Muscle layer of colon (tissue), 2 donors: ENCODE data around the gene HNRNPC.

Experiments used
- H3K27ac ChIP-seq: one replicate; pipeline ENCODE4 v1.7.0; 2013; ENCODE audit warnings: low read depth, mild to moderate bottlenecking, low read length, moderate library complexity
- H3K27me3 ChIP-seq, 2 donors: one replicate each; pipeline ENCODE4 v1.7.0; 2013; ENCODE audit warnings: low read length in 2 of 2, mild to moderate bottlenecking in 2 of 2; ENCODE audit not compliant: insufficient read depth in 2 of 2, control insufficient read depth in 1 of 2
- H3K36me3 ChIP-seq: one replicate; pipeline ENCODE4 v1.7.0; 2013; ENCODE audit warnings: mild to moderate bottlenecking, low read length; ENCODE audit not compliant: insufficient read depth
- H3K4me1 ChIP-seq: one replicate; pipeline ENCODE4 v1.7.0; 2013; ENCODE audit warnings: mild to moderate bottlenecking, low read length; ENCODE audit not compliant: insufficient read depth
- H3K4me3 ChIP-seq, 2 donors: one replicate each; pipeline ENCODE4 v1.7.0; 2013; ENCODE audit warnings: low read length in 2 of 2, low read depth in 1 of 2, mild to moderate bottlenecking in 1 of 2, moderate library complexity in 1 of 2
- H3K9ac ChIP-seq: one replicate; pipeline ENCODE4 v1.7.0; 2013; ENCODE audit warnings: low read length
- H3K9me3 ChIP-seq: one replicate; pipeline ENCODE4 v1.7.0; 2013; ENCODE audit warnings: mild to moderate bottlenecking, low read length
- donor health status: abdominal sarcoma.
- donor health status: Adenocarcinoma of cecum.

The HNRNPC gene

DNA sequence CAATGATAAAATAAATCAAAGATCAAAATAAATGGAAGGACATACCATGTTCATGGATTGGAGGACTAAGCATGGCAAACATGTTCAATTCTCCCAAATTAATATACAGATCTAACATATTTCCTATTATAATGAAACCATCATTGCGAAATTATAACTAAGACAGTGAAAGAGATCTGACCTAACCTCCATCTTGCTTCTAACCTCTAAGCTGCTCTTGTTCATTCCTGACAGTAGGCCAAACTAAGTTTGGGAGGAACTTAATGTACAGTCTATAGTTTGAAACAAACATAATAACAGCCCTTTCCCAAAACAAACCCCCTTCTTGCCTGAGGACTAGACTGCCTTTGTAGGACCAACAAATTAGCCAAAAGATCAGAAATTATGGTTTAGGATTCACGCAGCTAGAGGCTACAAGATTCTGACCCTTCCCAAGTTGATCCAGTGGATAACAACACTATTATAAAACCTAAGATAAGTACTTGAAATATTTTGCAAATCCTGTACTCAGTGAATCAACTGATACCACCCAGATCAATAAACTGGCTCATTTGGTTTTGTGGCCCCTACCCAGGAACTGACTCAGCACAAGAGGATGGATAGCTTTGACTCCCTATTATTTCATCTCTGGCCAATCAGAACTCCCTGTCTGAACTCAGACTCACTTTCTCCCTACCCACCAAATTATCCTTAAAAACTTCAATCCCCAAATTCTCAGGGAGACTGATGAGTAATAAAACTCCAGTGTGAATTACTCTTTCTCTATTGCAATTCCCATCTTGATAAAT lies 71.6 kb downstream of the HNRNPC start:
- H3K9me3 ChIP-seq: no peaks in the 10 kb centered on the region
- H3K4me1 ChIP-seq: no peaks in the 10 kb centered on the region
- no peaks in the 10 kb centered on the region for H3K36me3 ChIP-seq
- H3K27me3 ChIP-seq: no peaks in the 10 kb centered on the region
- H3K4me3 ChIP-seq: no peak overlapping the region
- no peak overlapping the region for H3K9ac ChIP-seq
- no peak overlapping the region for H3K27ac ChIP-seq

- Histone ChIP-seq H3K4me3 (no peak overlapping the region), H3K9me3 (no peaks in the 10 kb centered on the region), H3K36me3 (no peaks in the 10 kb centered on the region), H3K9ac (no peak overlapping the region), H3K27ac (no peak overlapping the region), H3K4me1 (peaks cover 5% of the 10 kb centered on the region), H3K27me3 (no peaks in the 10 kb centered on the region)
These were observed 74.6 kb downstream of the HNRNPC start for GRCh38 chr14:21194597-21194996.

DNA sequence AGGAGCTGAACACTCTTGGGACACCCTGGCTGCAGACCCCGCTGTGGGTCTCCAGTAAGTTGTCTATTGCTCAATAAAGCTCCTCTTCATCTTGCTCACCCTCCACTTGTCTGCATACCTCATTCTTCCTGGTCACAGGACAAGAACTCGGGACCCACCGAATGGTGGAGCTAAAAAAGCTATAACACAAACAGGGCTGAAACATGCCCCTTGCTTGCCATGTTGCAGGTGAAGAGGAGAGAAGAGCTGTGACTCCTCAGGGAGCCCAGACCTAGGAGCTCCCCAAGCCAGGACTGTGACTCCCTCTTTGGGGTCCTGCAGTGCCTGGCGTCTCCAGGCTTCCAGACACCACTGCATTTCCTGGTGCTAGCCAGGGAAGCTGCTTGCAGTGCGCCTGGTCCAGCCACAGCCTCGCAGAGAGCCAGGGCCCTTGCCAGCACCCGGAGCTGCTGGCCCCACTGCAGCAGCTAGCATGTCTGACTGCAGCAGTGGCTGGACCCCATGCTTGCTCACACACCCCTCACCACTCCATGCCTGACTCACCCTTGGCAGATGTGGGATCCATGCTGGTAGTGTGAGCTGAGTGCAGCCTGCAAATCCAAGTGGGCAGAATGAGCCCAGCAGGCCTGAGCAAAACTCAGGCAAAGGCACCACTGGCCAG lies 76.2 kb downstream of the HNRNPC start:
- Histone ChIP-seq H3K36me3 (no peaks in the 10 kb centered on the region), H3K9me3 (no peaks in the 10 kb centered on the region), H3K4me1 (peaks cover 5% of the 10 kb centered on the region), H3K27ac (no peak overlapping the region), H3K4me3 (no peak overlapping the region), H3K9ac (no peak overlapping the region), H3K27me3 (no peaks in the 10 kb centered on the region)

DNA sequence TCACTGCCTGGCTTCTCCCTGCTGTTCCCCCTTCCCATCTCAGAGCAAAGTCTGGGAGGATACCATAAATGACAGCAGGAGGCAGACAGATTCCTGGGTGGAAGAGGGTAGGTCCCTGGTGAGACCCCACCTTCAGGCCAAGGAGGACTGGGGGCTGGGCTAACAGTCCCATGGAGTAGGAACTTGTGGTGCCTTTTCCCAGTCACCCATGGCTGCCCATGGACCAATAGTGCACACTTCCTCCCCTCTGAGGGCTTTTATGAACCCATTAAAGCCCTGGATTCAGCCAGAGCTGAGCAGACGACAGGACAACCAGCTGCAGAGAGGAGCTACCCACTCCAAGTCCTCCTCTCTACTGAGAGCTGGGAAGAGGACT lies 76.8 kb downstream of the HNRNPC start:
- H3K4me1 ChIP-seq: peaks cover 5% of the 10 kb centered on the region
- H3K36me3 ChIP-seq: no peaks in the 10 kb centered on the region
- H3K4me3 ChIP-seq: peak overlapping the region; percentile 59 to 62
- no peak overlapping the region for H3K9ac ChIP-seq
- no peaks in the 10 kb centered on the region for H3K9me3 ChIP-seq
- no peak overlapping the region for H3K27ac ChIP-seq
- H3K27me3 ChIP-seq: no peaks in the 10 kb centered on the region

- no peaks in the 10 kb centered on the region for H3K9me3 ChIP-seq
- H3K36me3 ChIP-seq: no peaks in the 10 kb centered on the region
- H3K4me1 ChIP-seq: peaks cover 5% of the 10 kb centered on the region
- H3K27ac ChIP-seq: no peak overlapping the region
- H3K9ac ChIP-seq: no peak overlapping the region
- peak overlapping the region; percentile 59 to 62 for H3K4me3 ChIP-seq
- H3K27me3 ChIP-seq: no peaks in the 10 kb centered on the region
These were observed 77.3 kb downstream of the HNRNPC start for GRCh38 chr14:21191809-21192446.

DNA sequence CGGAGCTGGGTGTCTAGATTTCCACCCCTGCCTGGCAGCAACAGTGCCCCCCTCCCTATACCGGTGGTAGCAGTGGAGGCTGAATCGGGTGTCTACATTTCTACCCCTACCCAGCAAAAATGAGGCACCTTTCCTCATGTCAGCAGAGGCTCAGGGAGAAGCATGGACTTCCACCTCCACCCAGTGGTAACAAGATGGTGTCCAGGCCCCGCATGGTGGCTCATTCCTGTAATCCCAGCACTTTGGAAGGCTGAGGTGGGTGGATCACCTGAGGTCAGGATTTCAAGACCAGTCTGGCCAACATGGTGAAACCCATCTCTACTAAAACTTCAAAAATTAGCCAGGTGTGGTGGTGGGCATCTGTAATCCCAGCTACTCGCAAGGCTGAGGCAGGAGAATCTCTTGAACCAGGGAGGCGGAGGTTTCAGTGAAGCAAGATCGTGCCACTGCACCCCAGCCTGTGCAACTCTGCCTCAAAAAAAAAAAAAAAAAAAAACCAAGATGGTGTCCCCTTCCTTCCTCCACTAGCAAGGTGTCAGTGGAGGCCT lies 77.9 kb downstream of the HNRNPC start:
- H3K27ac ChIP-seq: no peak overlapping the region
- H3K9ac ChIP-seq: no peak overlapping the region
- no peaks in the 10 kb centered on the region for H3K36me3 ChIP-seq
- no peaks in the 10 kb centered on the region for H3K27me3 ChIP-seq
- H3K9me3 ChIP-seq: no peaks in the 10 kb centered on the region
- H3K4me3 ChIP-seq: peak overlapping the region; percentile 59 to 62
- peaks cover 5% of the 10 kb centered on the region for H3K4me1 ChIP-seq

GRCh38 chr14:21185491-21185890 lies 83.8 kb downstream of the HNRNPC start:
- Histone ChIP-seq H3K4me1 (no peaks in the 10 kb centered on the region), H3K27me3 (no peaks in the 10 kb centered on the region), H3K27ac (no peak overlapping the region), H3K9ac (no peak overlapping the region), H3K36me3 (no peaks in the 10 kb centered on the region), H3K4me3 (no peak overlapping the region), H3K9me3 (no peaks in the 10 kb centered on the region)

DNA sequence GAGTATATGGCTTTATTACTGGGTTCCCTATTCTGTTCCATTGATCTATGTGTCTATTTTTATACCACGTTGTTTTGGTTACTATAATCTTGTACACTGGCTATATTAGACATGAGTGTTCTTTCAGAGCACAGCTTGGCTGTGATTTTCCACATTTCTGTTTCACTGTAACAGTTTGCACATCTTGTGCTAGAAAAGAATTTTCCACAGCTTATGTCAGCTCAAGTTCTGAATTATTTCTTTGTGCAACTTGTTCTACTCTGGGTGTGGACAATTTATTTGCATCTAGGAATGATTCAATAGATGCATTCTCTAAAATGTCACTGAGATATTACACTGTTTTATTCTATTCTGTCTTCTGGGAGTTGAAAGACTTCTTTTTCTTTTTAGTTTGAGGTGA lies 85.0 kb downstream of the HNRNPC start:
- H3K9me3 ChIP-seq: no peaks in the 10 kb centered on the region
- no peaks in the 10 kb centered on the region for H3K36me3 ChIP-seq
- no peaks in the 10 kb centered on the region for H3K27me3 ChIP-seq
- no peaks in the 10 kb centered on the region for H3K4me1 ChIP-seq
- H3K27ac ChIP-seq: no peak overlapping the region
- H3K4me3 ChIP-seq: no peak overlapping the region
- no peak overlapping the region for H3K9ac ChIP-seq

GRCh38 chr14:21182166-21182565 lies 87.1 kb downstream of the HNRNPC start:
- no peak overlapping the region for H3K27ac ChIP-seq
- no peaks in the 10 kb centered on the region for H3K9me3 ChIP-seq
- no peak overlapping the region for H3K9ac ChIP-seq
- H3K4me3 ChIP-seq: no peak overlapping the region
- H3K27me3 ChIP-seq: no peaks in the 10 kb centered on the region
- no peaks in the 10 kb centered on the region for H3K4me1 ChIP-seq
- no peaks in the 10 kb centered on the region for H3K36me3 ChIP-seq

DNA sequence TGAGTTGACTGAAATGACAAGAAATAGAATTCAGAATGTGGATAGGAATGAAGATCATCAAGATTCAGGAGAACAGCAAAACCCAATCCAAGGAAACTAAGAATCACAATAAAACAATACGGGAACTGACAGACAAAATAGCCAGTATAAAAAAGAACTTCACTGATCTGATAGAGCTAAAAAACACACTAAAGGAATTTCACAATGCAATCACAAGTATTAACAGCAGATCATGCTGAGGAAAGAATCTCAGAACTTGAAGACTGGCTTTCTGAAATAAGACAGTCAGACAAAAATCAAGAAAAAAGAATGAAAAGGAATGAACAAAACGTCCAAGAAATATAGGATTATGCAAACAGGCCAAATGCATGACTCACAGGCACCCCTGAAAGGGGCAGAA lies 98.1 kb downstream of the HNRNPC start:
- no peaks in the 10 kb centered on the region for H3K27me3 ChIP-seq
- no peaks in the 10 kb centered on the region for H3K36me3 ChIP-seq
- H3K9me3 ChIP-seq: no peaks in the 10 kb centered on the region
- H3K4me3 ChIP-seq: no peak overlapping the region
- H3K9ac ChIP-seq: no peak overlapping the region
- H3K27ac ChIP-seq: no peak overlapping the region
- H3K4me1 ChIP-seq: no peaks in the 10 kb centered on the region

- Histone ChIP-seq H3K27me3 (no peaks in the 10 kb centered on the region), H3K9ac (no peak overlapping the region), H3K4me3 (no peak overlapping the region), H3K9me3 (no peaks in the 10 kb centered on the region), H3K27ac (no peak overlapping the region), H3K4me1 (no peaks in the 10 kb centered on the region), H3K36me3 (no peaks in the 10 kb centered on the region)
These were observed 99.7 kb downstream of the HNRNPC start for GRCh38 chr14:21169573-21169972.
